Heart right ventricle (tissue), 16 donors: ENCODE measurements around the gene SEC61B. TPM values are rescaled to one million over a fixed set of nuclear protein-coding genes. Genes with fewer than 3 reads are reported as not detected.

ENCODE experiments used
- ATAC-seq, 8 donors: fragments of 200-7000 bp; cut with Tn5 transposase; one replicate each; pipeline ENCODE4 v1.9.1; 2020; ENCODE audit warnings: mild to moderate bottlenecking in 8 of 8, moderate library complexity in 8 of 8, moderate number of reproducible peaks in 1 of 8
- DNase-seq, 2 donors: peaks; one replicate each; pipeline ENCODE4 v3.0.0-alpha.2; 2020
- H3K27ac ChIP-seq, 10 donors: fragments of 200-600 bp; sonication (generic) in 2 of 10; one replicate each; pipeline versions ENCODE4 v1.5.0 to v1.8.0; 2020 to 2022; ENCODE audit warnings: mild to moderate bottlenecking in 3 of 10
- H3K27me3 ChIP-seq, 7 donors: fragments of 200-600 bp; one replicate each; pipeline ENCODE4 v1.8.0; 2021 to 2022; ENCODE audit warnings: mild to moderate bottlenecking in 2 of 7
- H3K36me3 ChIP-seq, 9 donors: fragments of 200-600 bp; sonication (generic) in 1 of 9; one replicate each; pipeline versions ENCODE4 v1.5.0 to v1.8.0; 2020 to 2022; ENCODE audit warnings: mild to moderate bottlenecking in 2 of 9
- H3K4me1 ChIP-seq, 9 donors: fragments of 200-600 bp; sonication (generic) in 1 of 9; one replicate each; pipeline versions ENCODE4 v1.5.0 to v1.8.0; 2020 to 2022; ENCODE audit warnings: mild to moderate bottlenecking in 4 of 9
- H3K4me3 ChIP-seq, 10 donors: fragments of 200-600 bp; sonication (generic) in 2 of 10; one replicate each; pipeline versions ENCODE4 v1.5.0 to v1.8.0; 2020 to 2022; ENCODE audit warnings: mild to moderate bottlenecking in 7 of 10, moderate library complexity in 2 of 10
- H3K9me3 ChIP-seq, 11 donors: fragments of 200-600 bp in 10 of 11; sonication (generic) in 2 of 11; one replicate each; pipeline versions ENCODE4 v1.5.0 to v1.8.0; 2013 to 2022; ENCODE audit warnings: mild to moderate bottlenecking in 2 of 11, control low read depth in 1 of 11, moderate library complexity in 1 of 11
- CTCF ChIP-seq, 9 donors: fragments of 200-600 bp; sonication (generic) in 2 of 9; IDR thresholded peaks; one replicate each; pipeline versions ENCODE4 v1.5.0 to v1.8.0; 2021 to 2022; ENCODE audit warnings: antibody characterized with exemption in 9 of 9, mild to moderate bottlenecking in 5 of 9, moderate library complexity in 1 of 9
- WGBS, 2 donors: extraction: QIAGEN DNeasy Blood & Tissue Kit; methylation state at CpG; one replicate each; pipeline ENCODE4 v1.1.7; 2013; ENCODE audit warnings: inconsistent platforms in 1 of 2; 5-methylcytosine and 5-hydroxymethylcytosine counted together
- intact Hi-C, 10 donors: fragments of 100-400 bp; cut with DNase I; formaldehyde crosslinking; loops; one replicate each; pipeline versions ENCODE4 v1.11.1 to v1.14.2; 2022
- polyA plus RNA-seq, 2 donors: library from polyadenylated mRNA; stranded (reverse); fragments of 200-250 nt; gene quantifications; one replicate each; pipeline ENCODE4 v1.2.3, GENCODE V29; 2013
- total RNA-seq, 10 donors: library from RNA; stranded (reverse); fragmentation: NEBNext Ultra II Directional in 3 of 10; extraction: Animal tissue kit (Norgen Biotek cat#: 25700) in 3 of 10; gene quantifications; one replicate each; pipeline versions ENCODE4 v1.2.1 to v1.2.4, GENCODE V29; 2021 to 2023
- donor health status: Arrhythmogenic right ventricular cardiomyopathy.
- donor health status: ischemic (EF 13 %, LVEDD 7.1; RV severe dilation, severe dysfunction).
- donor health status: healthy with polysubstance abuse.
- donor health status: DM: no; HTN: yes; CAD: no.
- donor health status: DM: no; HTN: no; CAD: no.
- donor health status: ischemic (EF 25% LVEDD 6.9; RV normal size, moderate dysfunction).
- donor health status: ischemic (EF 25% LVEDD 5.7; RV mildly dilated, moderate dysfunction).
- donor health status: healthy.
- donor health status: DM: yes; HTN: yes; CAD: no.
- donor health status: Ischemic cardiomyopathy.
- donor health status: ischemic (EF 35%, LVEDD 5.7; RV mildly dilated, moderate dysfunction).
- donor health status: nonischemic (EF 11% LVEDD 7.7; RV severe dilation, severe dysfunction).
- donor health status: DM: yes; HTN: yes; CAD: no.
- donor health status: PGD.
- donor health status: ischemic (EF 29% LVEDD 5.4; RV normal size, mild dysfunction).
- donor health status: nonischemic (EF 23%, LVEDD 6.1; RV moderate dilation, normal function).

Gene SEC61B
- total and polyA plus RNA-seq, 12 donors = 24.1 to 177 (median 37.4) TPM

GRCh38 chr9:99187311-99187710, 34.8 kb upstream of the SEC61B start:
- Histone ChIP-seq H3K36me3 (no peaks in the 10 kb centered on the region), H3K9me3 (no peaks in the 10 kb centered on the region), H3K4me3 (no peak overlapping the region), H3K4me1 (peaks cover 0 to 11% (median 8%) of the 10 kb centered on the region in 9 donors), H3K27me3 (no peaks in the 10 kb centered on the region), H3K27ac (no peak overlapping the region)
- ATAC-seq = no peak
- DNase-seq = no peak
- no peak for TF ChIP-seq CTCF (IDR thresholded peaks at IDR 0.05)
- intact Hi-C loops = loop anchor here in 9 of 10 donors (10.0 kb wide), 7 partner anchors 77 to 1407 kb away; no protein-coding TSS in a partner anchor
- 86 to 90% methylated on average over 4 of the region's 4 CpGs for WGBS, 2 donors

- Histone ChIP-seq H3K4me1 (peaks cover 0 to 9% (median 8%) of the 10 kb centered on the region in 9 donors), H3K4me3 (no peak overlapping the region), H3K27ac (no peak overlapping the region), H3K9me3 (no peaks in the 10 kb centered on the region), H3K27me3 (no peaks in the 10 kb centered on the region), H3K36me3 (no peaks in the 10 kb centered on the region)
- DNase-seq = no peak
- no peak for TF ChIP-seq CTCF (IDR thresholded peaks at IDR 0.05)
- ATAC-seq = no peak
- 79 to 82% methylated on average over 2 of the region's 2 CpGs for WGBS, 2 donors
- intact Hi-C loops = loop anchor here in 9 of 10 donors (10.0 kb wide), 7 partner anchors 76 to 1406 kb away; no protein-coding TSS in a partner anchor
Observed at GRCh38 chr9:99189186-99189585, 32.9 kb upstream of the SEC61B start.

GRCh38 chr9:99189887-99190596, 32.0 kb upstream of the SEC61B start:
- Histone ChIP-seq H3K36me3 (no peaks in the 10 kb centered on the region), H3K27ac (no peak overlapping the region), H3K9me3 (peaks cover 0 to 5% (median 0%) of the 10 kb centered on the region in 11 donors), H3K4me3 (no peak overlapping the region), H3K4me1 (peaks cover 0 to 2% (median under 1%) of the 10 kb centered on the region in 9 donors), H3K27me3 (no peaks in the 10 kb centered on the region)
- no peak for TF ChIP-seq CTCF (IDR thresholded peaks at IDR 0.05)
- intact Hi-C loops = loop anchor here in 9 of 10 donors (10.0 kb wide), 7 partner anchors 75 to 1405 kb away; no protein-coding TSS in a partner anchor
- ATAC-seq (no peak), DNase-seq (no peak)
- WGBS, 2 donors = 75 to 84% methylated on average over 8 of the region's 8 CpGs

GRCh38 chr9:99190597-99191283, 31.3 kb upstream of the SEC61B start:
- peaks cover 0 to 5% (median 0%) of the 10 kb centered on the region in 11 donors for H3K9me3 ChIP-seq
- DNase-seq = no peak
- no peaks in the 10 kb centered on the region for H3K36me3 ChIP-seq
- H3K27ac ChIP-seq = no peak overlapping the region
- 92 to 94% methylated on average over 3 of the region's 3 CpGs for WGBS, 2 donors
- no peak for ATAC-seq
- TF ChIP-seq CTCF (IDR thresholded peaks at IDR 0.05) = no peak
- intact Hi-C loops = no loop called here
- H3K4me3 ChIP-seq = no peak overlapping the region
- H3K4me1 ChIP-seq = no peaks in the 10 kb centered on the region
- no peaks in the 10 kb centered on the region for H3K27me3 ChIP-seq
